PC-9 (cell line): ENCODE results near the gene RFT1.

Experiments
- CTCF ChIP-seq: fragments of 200-600 bp; sonication (generic); conservative IDR thresholded peaks from 2 replicates; pipeline ENCODE4 v1.6.1; 2017; ENCODE audit warnings: mixed run types, antibody characterized with exemption, mild to moderate bottlenecking, moderate library complexity
- EZH2 ChIP-seq: fragments of 200-600 bp; sonication (generic); IDR thresholded peaks from 2 replicates; pipeline ENCODE4 v1.8.0; 2017; ENCODE audit warnings: antibody characterized with exemption, low read depth

GRCh38 chr3:53174346-53175250 is 44.4 kb upstream of the RFT1 start:
- TF ChIP-seq CTCF (no peak), EZH2 (no peak)
